Measurements from ENCODE around the gene MUC5B. TPM values are rescaled to one million over a fixed set of nuclear protein-coding genes. Genes with fewer than 3 reads are reported as not detected.

Gene MUC5B
- total RNA-seq, 1 experiment from 2014 or later: not detected

DNA sequence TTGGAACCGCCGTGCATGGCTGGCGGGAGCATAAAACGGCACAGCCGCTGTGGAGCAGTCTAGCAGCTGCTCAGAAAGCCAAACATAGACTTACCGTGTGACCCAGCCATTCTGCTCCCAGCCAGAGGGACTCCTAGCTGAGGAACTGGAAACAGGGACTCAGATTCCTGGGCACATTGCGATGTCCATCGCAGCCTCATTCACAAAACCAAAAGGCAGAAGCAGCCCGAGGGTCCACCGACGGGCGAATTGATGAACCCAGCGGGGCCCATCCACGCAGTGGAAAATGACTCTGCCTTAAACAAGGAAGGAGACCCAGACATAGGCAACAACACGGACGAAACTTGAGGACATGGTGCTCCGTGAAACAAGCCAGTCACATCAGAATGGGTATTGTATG lies 5.7 kb upstream of the MUC5B start:
- intact Hi-C loops (cut with micrococcal nuclease): no loop called here
- Mint-ChIP-seq H3K27me3 (ENCODE audit: insufficient read depth, unreplicated experiment) (peaks cover 50% of the 10 kb centered on the region), H3K4me1 (ENCODE audit: insufficient read depth, unreplicated experiment) (no peaks in the 10 kb centered on the region), H3K9me3 (ENCODE audit: unreplicated experiment) (peaks cover 3% of the 10 kb centered on the region), H3K4me3 (ENCODE audit: unreplicated experiment) (no peak overlapping the region), H3K27ac (ENCODE audit: low read depth, unreplicated experiment) (no peak overlapping the region), H3K36me3 (ENCODE audit: insufficient read depth, unreplicated experiment) (peaks cover 5% of the 10 kb centered on the region)
- no peak for DNase-seq (ENCODE audit: unreplicated experiment)
- TF ChIP-seq, protein P1, sequence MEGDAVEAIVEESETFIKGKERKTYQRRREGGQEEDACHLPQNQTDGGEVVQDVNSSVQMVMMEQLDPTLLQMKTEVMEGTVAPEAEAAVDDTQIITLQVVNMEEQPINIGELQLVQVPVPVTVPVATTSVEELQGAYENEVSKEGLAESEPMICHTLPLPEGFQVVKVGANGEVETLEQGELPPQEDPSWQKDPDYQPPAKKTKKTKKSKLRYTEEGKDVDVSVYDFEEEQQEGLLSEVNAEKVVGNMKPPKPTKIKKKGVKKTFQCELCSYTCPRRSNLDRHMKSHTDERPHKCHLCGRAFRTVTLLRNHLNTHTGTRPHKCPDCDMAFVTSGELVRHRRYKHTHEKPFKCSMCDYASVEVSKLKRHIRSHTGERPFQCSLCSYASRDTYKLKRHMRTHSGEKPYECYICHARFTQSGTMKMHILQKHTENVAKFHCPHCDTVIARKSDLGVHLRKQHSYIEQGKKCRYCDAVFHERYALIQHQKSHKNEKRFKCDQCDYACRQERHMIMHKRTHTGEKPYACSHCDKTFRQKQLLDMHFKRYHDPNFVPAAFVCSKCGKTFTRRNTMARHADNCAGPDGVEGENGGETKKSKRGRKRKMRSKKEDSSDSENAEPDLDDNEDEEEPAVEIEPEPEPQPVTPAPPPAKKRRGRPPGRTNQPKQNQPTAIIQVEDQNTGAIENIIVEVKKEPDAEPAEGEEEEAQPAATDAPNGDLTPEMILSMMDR (IDR thresholded peaks at IDR 0.05; ENCODE audit: unreplicated experiment): no peak
- ChIA-PET CTCF (interaction anchor here (0.5 kb wide), 1 partner anchor 273 kb away, joined by 3 read pairs; no protein-coding TSS in a partner anchor), POLR2A (interaction anchor here (0.5 kb wide), 1 partner anchor 860 kb away, joined by 3 read pairs; no protein-coding TSS in a partner anchor)
- BruUV-seq (replicated peaks): no TSS peak

DNA sequence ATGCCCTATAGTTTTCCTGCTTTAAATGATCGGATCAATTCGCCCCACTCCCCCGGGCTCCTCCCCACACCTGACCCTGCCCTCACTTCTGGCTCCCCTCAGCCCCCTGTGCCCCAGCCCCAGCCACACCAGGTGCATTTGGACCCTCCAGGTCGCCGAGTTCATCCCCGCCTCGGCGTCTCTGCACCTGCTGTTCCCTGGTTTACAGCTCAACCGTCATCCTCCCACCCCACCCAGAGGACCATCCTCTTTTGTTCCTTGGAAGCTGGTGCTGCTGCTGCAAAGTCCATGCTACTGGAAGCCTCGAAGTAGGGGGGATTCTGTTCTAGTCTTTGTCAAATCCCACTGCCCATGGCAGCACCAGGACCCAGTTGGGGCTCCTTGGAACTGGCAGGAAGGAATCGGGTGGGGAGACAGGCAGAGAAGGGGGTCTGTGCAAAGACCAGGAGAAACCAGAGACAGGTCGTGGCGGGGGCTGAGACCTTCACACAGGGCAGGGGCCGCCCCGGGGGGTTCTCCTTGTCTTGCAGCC lies 4.5 kb upstream of the MUC5B start:
- TF ChIP-seq, protein P1 (IDR thresholded peaks at IDR 0.05; ENCODE audit: unreplicated experiment): no peak
- Mint-ChIP-seq H3K36me3 (ENCODE audit: insufficient read depth, unreplicated experiment) (peaks cover 5% of the 10 kb centered on the region), H3K27me3 (ENCODE audit: insufficient read depth, unreplicated experiment) (peaks cover 39% of the 10 kb centered on the region), H3K4me3 (ENCODE audit: unreplicated experiment) (no peak overlapping the region), H3K27ac (ENCODE audit: low read depth, unreplicated experiment) (no peak overlapping the region), H3K9me3 (ENCODE audit: unreplicated experiment) (no peaks in the 10 kb centered on the region), H3K4me1 (ENCODE audit: insufficient read depth, unreplicated experiment) (no peaks in the 10 kb centered on the region)
- no peak for DNase-seq (ENCODE audit: unreplicated experiment)
- CTCF ChIA-PET: interaction anchor here (0.7 kb wide), 1 partner anchor 11 kb away, joined by 3 read pairs; no protein-coding TSS in a partner anchor
- BruUV-seq (replicated peaks): no TSS peak
- POLR2A ChIA-PET: no interaction called here
- intact Hi-C loops (cut with micrococcal nuclease): no loop called here

DNA sequence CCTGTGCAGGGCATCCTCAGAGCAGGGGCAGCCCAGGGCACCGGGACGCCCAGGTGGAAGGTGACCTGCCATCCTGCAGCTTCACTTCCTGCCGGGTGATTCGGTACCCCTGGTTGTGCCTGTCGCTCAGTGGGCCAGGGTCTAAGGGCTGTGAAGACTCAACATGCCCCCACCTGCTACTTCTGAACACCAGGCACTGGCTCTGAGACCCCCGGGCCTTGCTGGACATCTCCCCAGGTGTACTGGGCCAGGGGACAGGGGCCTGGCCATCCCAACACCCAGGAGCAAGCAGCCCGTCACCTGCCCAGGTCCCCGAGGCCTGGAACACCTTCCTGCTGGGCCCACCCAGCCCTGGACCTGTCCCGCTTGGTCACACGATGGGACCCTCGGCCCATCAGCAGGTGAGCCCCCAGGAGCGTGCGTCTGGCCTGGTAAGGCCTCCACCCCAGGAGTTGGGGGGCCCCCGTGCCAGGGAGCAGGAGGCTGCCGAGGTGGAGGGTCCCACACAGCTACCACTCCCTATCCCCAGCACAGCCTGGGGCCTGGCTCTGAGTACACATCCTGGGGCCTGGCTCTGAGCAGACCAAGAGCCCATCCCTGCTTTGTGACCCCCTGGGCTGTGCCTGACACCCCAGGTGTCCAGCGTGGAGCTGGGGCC lies 3.9 kb upstream of the MUC5B start:
- Mint-ChIP-seq H3K9me3 (ENCODE audit: unreplicated experiment) (no peaks in the 10 kb centered on the region), H3K36me3 (ENCODE audit: insufficient read depth, unreplicated experiment) (peaks cover 5% of the 10 kb centered on the region), H3K27ac (ENCODE audit: low read depth, unreplicated experiment) (no peak overlapping the region), H3K4me3 (ENCODE audit: unreplicated experiment) (no peak overlapping the region), H3K4me1 (ENCODE audit: insufficient read depth, unreplicated experiment) (no peaks in the 10 kb centered on the region), H3K27me3 (ENCODE audit: insufficient read depth, unreplicated experiment) (peaks cover 36% of the 10 kb centered on the region)
- intact Hi-C loops (cut with micrococcal nuclease): no loop called here
- no peak for DNase-seq (ENCODE audit: unreplicated experiment)
- BruUV-seq (replicated peaks): no TSS peak
- CTCF ChIA-PET: interaction anchor here (0.7 kb wide), 1 partner anchor 11 kb away, joined by 3 read pairs; no protein-coding TSS in a partner anchor
- POLR2A ChIA-PET: no interaction called here
- TF ChIP-seq, protein P1 (IDR thresholded peaks at IDR 0.05; ENCODE audit: unreplicated experiment): no peak

DNA sequence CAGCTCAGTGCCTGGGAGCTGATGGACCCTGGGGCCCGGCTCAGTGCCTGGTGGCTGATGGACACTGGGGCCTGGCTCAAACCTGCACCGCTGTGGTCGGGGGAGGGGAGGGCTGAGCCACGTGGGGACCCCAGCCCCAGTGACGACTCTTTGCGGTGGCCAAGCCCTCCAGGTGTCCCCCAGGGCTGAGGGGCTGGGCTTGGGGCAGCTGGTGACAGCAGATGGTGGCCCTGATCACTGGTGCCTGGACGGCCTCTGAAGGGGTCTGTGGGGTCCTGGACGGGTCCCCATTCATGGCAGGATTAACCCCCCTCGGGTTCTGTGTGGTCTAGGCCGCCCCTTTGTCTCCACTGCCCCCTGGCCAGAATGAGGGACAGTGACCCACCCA lies 3.4 kb upstream of the MUC5B start:
- POLR2A ChIA-PET: no interaction called here

More for the DNA sequence above, 3.4 kb upstream of the MUC5B start:
- H3K36me3 Mint-ChIP-seq (ENCODE audit: insufficient read depth, unreplicated experiment): peaks cover 5% of the 10 kb centered on the region
- CTCF ChIA-PET: no interaction called here
- H3K4me3 Mint-ChIP-seq (ENCODE audit: unreplicated experiment): no peak overlapping the region
- BruUV-seq (replicated peaks): no TSS peak
- no peak for DNase-seq (ENCODE audit: unreplicated experiment)
- no peak overlapping the region for H3K27ac Mint-ChIP-seq (ENCODE audit: low read depth, unreplicated experiment)
- no peaks in the 10 kb centered on the region for H3K4me1 Mint-ChIP-seq (ENCODE audit: insufficient read depth, unreplicated experiment)
- H3K9me3 Mint-ChIP-seq (ENCODE audit: unreplicated experiment): no peaks in the 10 kb centered on the region
- TF ChIP-seq, protein P1 (IDR thresholded peaks at IDR 0.05; ENCODE audit: unreplicated experiment): no peak
- intact Hi-C loops (cut with micrococcal nuclease): no loop called here
- H3K27me3 Mint-ChIP-seq (ENCODE audit: insufficient read depth, unreplicated experiment): peaks cover 36% of the 10 kb centered on the region

All from MCF 10A (cell line).